Measurements from ENCODE around the gene SLC27A4. TPM values are rescaled to one million over a fixed set of nuclear protein-coding genes. Genes with fewer than 3 reads are reported as not detected.

The SLC27A4 gene
- total and polyA plus RNA-seq, 2 of the 13 experiments (the other 11 are each of a cell fraction or from before 2014, with no cell fraction given): 10.6 to 18.8 TPM

- peak; percentile 62; the same call in 1 of the 2 replicates for TF ChIP-seq KDM5B (CRISPR knock-in tag; IDR thresholded peaks at IDR 0.05; ENCODE audit: borderline replicate concordance)
- peak; percentile 77 for TF ChIP-seq SMC3 (IDR thresholded peaks at IDR 0.05; ENCODE audit: low read length)
- no peak for TF ChIP-seq ZNF274 (CRISPR knock-in tag; IDR thresholded peaks at IDR 0.05)
- no peak for TF ChIP-seq NR2F6 (IDR thresholded peaks at IDR 0.05)
- peak; percentile 20; the same call in 1 of the 2 replicates for TF ChIP-seq NR2F6 (CRISPR knock-in tag; IDR thresholded peaks at IDR 0.05)
- no peak for TF ChIP-seq HNRNPL (IDR thresholded peaks at IDR 0.05; ENCODE audit: low read depth, low read length)
- TF ChIP-seq ZC3H4 (CRISPR knock-in tag; IDR thresholded peaks at IDR 0.05; ENCODE audit: borderline replicate concordance): no peak
- TF ChIP-seq ZNF256 (CRISPR knock-in tag; conservative IDR thresholded peaks at IDR 0.05): no peak
- TF ChIP-seq IKZF5 (CRISPR knock-in tag; IDR thresholded peaks at IDR 0.05): peak; percentile 62; the same call in 1 of the 2 replicates
- TF ChIP-seq PRPF4 (IDR thresholded peaks at IDR 0.05; ENCODE audit: low read depth, low read length, poor library complexity, severe bottlenecking): no peak
- TF ChIP-seq ZNF205 (CRISPR knock-in tag; IDR thresholded peaks at IDR 0.05): no peak
- TF ChIP-seq HOMEZ (CRISPR knock-in tag; IDR thresholded peaks at IDR 0.05; ENCODE audit: low read depth): 0 out of 2 replicates have a peak, but pooled peaks have one; percentile 45
- TF ChIP-seq, protein P1, sequence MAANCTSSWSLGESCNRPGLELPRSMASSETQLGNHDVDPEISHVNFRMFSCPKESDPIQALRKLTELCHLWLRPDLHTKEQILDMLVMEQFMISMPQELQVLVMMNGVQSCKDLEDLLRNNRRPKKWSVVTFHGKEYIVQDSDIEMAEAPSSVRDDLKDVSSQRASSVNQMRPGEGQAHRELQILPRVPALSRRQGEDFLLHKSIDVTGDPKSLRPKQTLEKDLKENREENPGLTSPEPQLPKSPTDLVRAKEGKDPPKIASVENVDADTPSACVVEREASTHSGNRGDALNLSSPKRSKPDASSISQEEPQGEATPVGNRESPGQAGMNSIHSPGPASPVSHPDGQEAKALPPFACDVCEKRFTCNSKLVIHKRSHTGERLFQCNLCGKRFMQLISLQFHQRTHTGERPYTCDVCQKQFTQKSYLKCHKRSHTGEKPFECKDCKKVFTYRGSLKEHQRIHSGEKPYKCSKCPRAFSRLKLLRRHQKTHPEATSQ (CRISPR knock-in tag; IDR thresholded peaks at IDR 0.05; ENCODE audit: borderline replicate concordance): no peak
- TF ChIP-seq MLX (CRISPR knock-in tag; IDR thresholded peaks at IDR 0.05): no peak
- TF ChIP-seq GPN1 (CRISPR knock-in tag; IDR thresholded peaks at IDR 0.05; ENCODE audit: borderline replicate concordance): no peak
- TF ChIP-seq AGO1 (IDR thresholded peaks at IDR 0.05; ENCODE audit: low read depth, low read length, poor library complexity, severe bottlenecking): peak; percentile 91
- TF ChIP-seq ZNF17 (CRISPR knock-in tag; IDR thresholded peaks at IDR 0.05): no peak
- TF ChIP-seq ZBTB21 (CRISPR knock-in tag; IDR thresholded peaks at IDR 0.05): 0 out of 2 replicates have a peak, but pooled peaks have one; percentile 13
- no peak for TF ChIP-seq ZNF136 (CRISPR knock-in tag; IDR thresholded peaks at IDR 0.05; ENCODE audit: low read depth)
- TF ChIP-seq ZNF772 (CRISPR knock-in tag; IDR thresholded peaks at IDR 0.05): no peak
- TF ChIP-seq AGO2 (optimal IDR thresholded peaks at IDR 0.05; ENCODE audit: low read depth, low read length): peak; percentile 87
- 0 out of 2 replicates have a peak, but pooled peaks have one; percentile 62 for TF ChIP-seq ZNF335 (CRISPR knock-in tag; IDR thresholded peaks at IDR 0.05)
- peak; percentile 61; the same call in 1 of the 2 replicates for TF ChIP-seq SNAPC2 (CRISPR knock-in tag; IDR thresholded peaks at IDR 0.05)
- no peak for TF ChIP-seq SOX5 (CRISPR knock-in tag; IDR thresholded peaks at IDR 0.05; ENCODE audit: borderline replicate concordance)
- TF ChIP-seq BRD4 (CRISPR knock-in tag; IDR thresholded peaks at IDR 0.05): no peak
- peak; percentile 17; the same call in 1 of the 2 replicates for TF ChIP-seq ZNF331 (CRISPR knock-in tag; IDR thresholded peaks at IDR 0.05)
- TF ChIP-seq KLF11 (CRISPR knock-in tag; IDR thresholded peaks at IDR 0.05): no peak
- TF ChIP-seq ZNF768 (CRISPR knock-in tag; IDR thresholded peaks at IDR 0.05): peak; percentile 27; the same call in 1 of the 2 replicates
Observed at GRCh38 chr9:128361986-128362646, 21.8 kb downstream of the SLC27A4 start (continued).
